BE2C (cell line): ENCODE results near the gene GUK1. TPM values are rescaled to one million over a fixed set of nuclear protein-coding genes. Genes with fewer than 3 reads are reported as not detected.

Experiments
- DNase-seq: peaks from one replicate; pipeline ENCODE4 v3.0.0-alpha.2; 2020
- H3K27me3 ChIP-seq: fragments of 250-450 bp; sonication (Bioruptor Pico); 2 replicates; pipeline ENCODE4 v1.5.1; 2020; ENCODE audit warnings: mild to moderate bottlenecking
- H3K36me3 ChIP-seq: fragments of 250-450 bp; sonication (Bioruptor Pico); 2 replicates; pipeline ENCODE4 v1.5.1; 2020; ENCODE audit warnings: mild to moderate bottlenecking
- H3K4me1 ChIP-seq: fragments of 250-450 bp; sonication (Bioruptor Pico); 2 replicates; pipeline ENCODE4 v1.5.1; 2020
- H3K4me3 ChIP-seq: 2 replicates; pipeline ENCODE4 v1.5.1; 2011; ENCODE audit warnings: low read depth, low read length
- H3K9me3 ChIP-seq: fragments of 250-450 bp; sonication (Bioruptor Pico); 2 replicates; pipeline ENCODE4 v1.5.1; 2020
- polyA plus RNA-seq: library from polyadenylated mRNA; unstranded; fragments of >200 nt; gene quantifications from one replicate; pipeline ENCODE4 v1.2.1, GENCODE V29; 2012; ENCODE audit warnings: low read depth, missing spikeins; ENCODE audit not compliant: insufficient read length, insufficient read depth
- TF ChIP-seq, protein P1 (sequence below): IDR thresholded peaks from 2 replicates; pipeline ENCODE4 v1.5.1; 2012; ENCODE audit warnings: mild to moderate bottlenecking, low read depth, low read length

The GUK1 gene
- 1,564 TPM for polyA plus RNA-seq

GRCh38 chr1:228139931-228140723 lies at the start of gene GUK1:
GUK1 (plus strand) TSS chr1:228140279; CDS start chr1:228140303, 24 bp downstream.
- TF ChIP-seq, protein P1, sequence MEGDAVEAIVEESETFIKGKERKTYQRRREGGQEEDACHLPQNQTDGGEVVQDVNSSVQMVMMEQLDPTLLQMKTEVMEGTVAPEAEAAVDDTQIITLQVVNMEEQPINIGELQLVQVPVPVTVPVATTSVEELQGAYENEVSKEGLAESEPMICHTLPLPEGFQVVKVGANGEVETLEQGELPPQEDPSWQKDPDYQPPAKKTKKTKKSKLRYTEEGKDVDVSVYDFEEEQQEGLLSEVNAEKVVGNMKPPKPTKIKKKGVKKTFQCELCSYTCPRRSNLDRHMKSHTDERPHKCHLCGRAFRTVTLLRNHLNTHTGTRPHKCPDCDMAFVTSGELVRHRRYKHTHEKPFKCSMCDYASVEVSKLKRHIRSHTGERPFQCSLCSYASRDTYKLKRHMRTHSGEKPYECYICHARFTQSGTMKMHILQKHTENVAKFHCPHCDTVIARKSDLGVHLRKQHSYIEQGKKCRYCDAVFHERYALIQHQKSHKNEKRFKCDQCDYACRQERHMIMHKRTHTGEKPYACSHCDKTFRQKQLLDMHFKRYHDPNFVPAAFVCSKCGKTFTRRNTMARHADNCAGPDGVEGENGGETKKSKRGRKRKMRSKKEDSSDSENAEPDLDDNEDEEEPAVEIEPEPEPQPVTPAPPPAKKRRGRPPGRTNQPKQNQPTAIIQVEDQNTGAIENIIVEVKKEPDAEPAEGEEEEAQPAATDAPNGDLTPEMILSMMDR = no peak
- peak within 1 kb of the TSS; percentile 95 for H3K4me3 ChIP-seq
- no peaks in the 10 kb centered on the region for H3K9me3 ChIP-seq
- peaks cover 6% of the 10 kb centered on the region; the same call in 1 of the 2 replicates for H3K4me1 ChIP-seq
- peaks cover 12% of the 10 kb centered on the region for H3K27me3 ChIP-seq
- H3K36me3 ChIP-seq = peaks cover 3% of the 10 kb centered on the region; the same call in 1 of the 2 replicates
- peak; percentile 100 for DNase-seq

GRCh38 chr1:228090613-228091081 lies 49.4 kb upstream of the GUK1 start:
- H3K4me3 ChIP-seq = no peak overlapping the region
- H3K4me1 ChIP-seq = no peaks in the 10 kb centered on the region
- H3K27me3 ChIP-seq = no peaks in the 10 kb centered on the region
- DNase-seq = no peak
- TF ChIP-seq, protein P1 = no peak
- H3K36me3 ChIP-seq = peaks cover 63% of the 10 kb centered on the region
- H3K9me3 ChIP-seq = peaks cover 13% of the 10 kb centered on the region

GRCh38 chr1:228091084-228091483 lies 49.0 kb upstream of the GUK1 start:
- Histone ChIP-seq H3K4me1 (no peaks in the 10 kb centered on the region), H3K9me3 (peaks cover 13% of the 10 kb centered on the region), H3K27me3 (no peaks in the 10 kb centered on the region), H3K4me3 (no peak overlapping the region), H3K36me3 (peaks cover 63% of the 10 kb centered on the region)
- TF ChIP-seq, protein P1 = no peak
- DNase-seq = no peak

DNA sequence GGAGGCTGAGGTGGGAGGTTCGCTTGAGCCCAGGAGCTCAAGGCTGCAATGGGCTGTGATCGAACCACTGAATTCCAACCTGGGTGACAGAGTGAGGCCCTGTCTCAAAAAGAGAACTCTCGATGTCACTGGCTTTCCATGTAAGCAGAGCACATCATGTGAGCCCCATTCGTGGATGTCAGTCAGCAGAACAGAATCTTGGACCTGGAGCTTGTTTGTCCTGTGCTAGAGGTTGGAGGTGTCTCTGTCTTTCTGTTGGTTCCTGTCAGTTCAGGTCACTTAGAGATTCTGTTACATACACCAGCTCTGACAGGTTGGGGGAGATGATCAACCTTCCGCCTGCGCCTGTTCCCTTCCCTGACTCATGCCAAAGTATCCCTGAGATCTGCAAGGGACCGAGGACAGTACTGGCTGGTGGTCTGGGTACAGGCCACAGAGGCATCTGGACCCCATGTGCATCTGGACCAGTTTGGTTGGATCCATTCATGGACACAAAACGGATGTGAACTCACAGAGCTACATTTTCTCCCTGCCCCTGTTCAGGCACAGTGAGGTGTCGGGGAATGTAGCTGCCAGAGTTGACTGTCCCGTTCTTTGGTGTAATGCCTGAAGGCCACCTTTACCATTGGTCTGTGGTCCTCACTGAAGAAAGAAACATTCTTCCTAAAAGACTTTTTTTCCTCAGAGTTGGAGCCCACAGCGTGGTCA lies 47.6 kb upstream of the GUK1 start:
- peaks cover 75% of the 10 kb centered on the region for H3K36me3 ChIP-seq
- no peaks in the 10 kb centered on the region for H3K4me1 ChIP-seq
- no peak overlapping the region for H3K4me3 ChIP-seq
- no peak for DNase-seq
- TF ChIP-seq, protein P1 = no peak
- no peaks in the 10 kb centered on the region for H3K27me3 ChIP-seq
- peaks cover 13% of the 10 kb centered on the region for H3K9me3 ChIP-seq

- Histone ChIP-seq H3K27me3 (no peaks in the 10 kb centered on the region), H3K9me3 (peaks cover 13% of the 10 kb centered on the region), H3K4me1 (no peaks in the 10 kb centered on the region), H3K4me3 (no peak overlapping the region), H3K36me3 (peaks cover 76% of the 10 kb centered on the region)
- TF ChIP-seq, protein P1 = no peak
- DNase-seq = no peak
Observed at GRCh38 chr1:228093050-228093906, 46.8 kb upstream of the GUK1 start.
